COR-L47 (cell line): ENCODE results near the gene NPY4R.
"Not testable (repeated sequence)": the region's sequence is repeated elsewhere in the genome, so short reads cannot be mapped to it uniquely, and the experiment has no call there.

Experiments
- DNase-seq: peaks from one replicate; lab custom pipeline; 2025; lab: John Stamatoyannopoulos, UW

Gene NPY4R

DNA sequence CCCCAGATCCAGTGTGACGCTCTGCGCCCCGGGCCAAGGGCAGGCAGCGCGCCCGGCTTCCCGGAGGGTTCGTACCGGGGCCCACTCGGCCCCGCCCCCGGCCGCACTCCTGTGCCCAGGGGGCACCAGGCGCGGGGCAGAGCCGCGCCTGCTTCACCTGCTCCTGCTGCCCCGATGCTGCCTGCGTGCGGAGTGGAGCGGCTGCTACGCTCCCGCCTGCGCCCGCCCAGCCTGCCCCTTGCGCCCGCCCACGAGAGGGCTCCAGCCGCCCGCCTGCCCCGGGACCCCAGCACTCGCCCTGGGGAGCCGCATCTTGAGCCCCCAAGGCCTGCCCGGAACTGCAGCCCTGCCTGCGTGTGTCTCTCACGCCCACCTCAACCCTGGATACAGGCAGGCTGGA lies at the start of gene NPY4R:
TSS of gene NPY4R (minus strand) at position 194 of the 400 bp plus-strand sequence. CDS start 3,323 bp downstream, outside the sequence.
- DNase-seq, result not testable (repeated sequence)

- DNase-seq, result no peak
Measured at GRCh38 chr10:46515366-46515765, 49.6 kb upstream of the NPY4R start.

GRCh38 chr10:46514899-46515298 lies 49.1 kb upstream of the NPY4R start:
- DNase-seq, result no peak

DNA sequence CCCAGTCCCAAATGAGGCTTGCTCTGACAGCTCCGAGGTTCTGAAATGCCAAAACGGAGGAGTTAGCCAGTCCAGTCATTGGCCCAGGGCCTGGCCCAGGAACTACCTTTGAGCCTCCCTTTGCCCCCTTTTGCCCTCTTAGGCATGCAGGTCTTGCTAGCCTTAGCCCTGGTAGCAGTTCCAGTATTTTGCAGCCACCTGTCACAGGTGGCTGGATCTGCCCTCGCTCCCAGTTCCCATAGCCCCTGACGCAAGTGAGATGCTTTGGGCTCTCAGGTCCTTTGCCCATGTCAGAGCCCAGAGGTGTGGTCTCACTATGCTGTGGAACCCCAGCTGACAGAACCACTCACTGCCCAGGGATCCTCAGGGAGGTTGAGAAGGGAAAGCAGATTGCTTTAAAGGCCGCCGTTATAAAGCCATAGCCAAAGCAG lies 48.7 kb upstream of the NPY4R start:
- no peak for DNase-seq

- DNase-seq, result not testable (repeated sequence)
Measured at GRCh38 chr10:46513333-46513732, 47.6 kb upstream of the NPY4R start.

- DNase-seq, result not testable (repeated sequence)
Measured at GRCh38 chr10:46512725-46513124, 47.0 kb upstream of the NPY4R start.

DNA sequence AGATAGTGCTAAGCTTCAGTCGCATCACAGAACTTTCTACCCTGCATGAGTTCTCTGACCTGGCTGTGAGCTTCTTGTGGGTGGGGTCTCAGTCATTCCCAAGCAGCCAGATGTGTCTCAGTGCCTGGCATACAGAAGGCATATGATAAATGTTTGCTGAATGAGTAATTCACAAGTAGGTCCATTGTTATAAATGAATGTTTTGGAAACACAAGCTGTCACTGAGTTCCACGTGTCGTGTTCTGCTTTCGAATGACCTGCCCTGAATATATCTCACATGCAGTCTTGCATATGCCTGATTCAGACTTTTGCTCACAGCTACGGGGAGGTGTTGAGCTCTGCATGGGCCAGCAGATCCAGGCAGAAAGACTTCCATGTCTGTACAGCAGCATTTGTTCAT lies 46.2 kb upstream of the NPY4R start:
- not testable (repeated sequence) for DNase-seq

DNA sequence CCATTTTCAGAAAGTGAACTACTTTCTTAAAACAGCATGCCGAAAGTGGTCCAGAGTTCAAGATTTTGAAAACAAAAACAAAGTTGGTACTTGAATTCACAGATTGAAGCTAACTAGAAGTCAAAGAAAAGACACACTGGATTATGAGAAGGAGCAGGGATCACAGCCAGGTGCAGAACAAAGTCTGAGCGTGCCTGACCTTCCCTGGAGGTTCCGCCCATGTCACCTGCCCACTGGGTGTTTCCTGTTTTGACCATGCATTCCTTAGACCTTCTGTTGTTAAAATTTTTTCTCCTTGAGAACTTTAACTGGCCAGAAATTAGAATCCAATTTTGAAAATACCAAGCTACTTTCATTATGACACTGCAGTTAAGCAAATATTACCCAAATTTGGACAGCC lies 34.2 kb upstream of the NPY4R start:
- DNase-seq, result not testable (repeated sequence)

DNA sequence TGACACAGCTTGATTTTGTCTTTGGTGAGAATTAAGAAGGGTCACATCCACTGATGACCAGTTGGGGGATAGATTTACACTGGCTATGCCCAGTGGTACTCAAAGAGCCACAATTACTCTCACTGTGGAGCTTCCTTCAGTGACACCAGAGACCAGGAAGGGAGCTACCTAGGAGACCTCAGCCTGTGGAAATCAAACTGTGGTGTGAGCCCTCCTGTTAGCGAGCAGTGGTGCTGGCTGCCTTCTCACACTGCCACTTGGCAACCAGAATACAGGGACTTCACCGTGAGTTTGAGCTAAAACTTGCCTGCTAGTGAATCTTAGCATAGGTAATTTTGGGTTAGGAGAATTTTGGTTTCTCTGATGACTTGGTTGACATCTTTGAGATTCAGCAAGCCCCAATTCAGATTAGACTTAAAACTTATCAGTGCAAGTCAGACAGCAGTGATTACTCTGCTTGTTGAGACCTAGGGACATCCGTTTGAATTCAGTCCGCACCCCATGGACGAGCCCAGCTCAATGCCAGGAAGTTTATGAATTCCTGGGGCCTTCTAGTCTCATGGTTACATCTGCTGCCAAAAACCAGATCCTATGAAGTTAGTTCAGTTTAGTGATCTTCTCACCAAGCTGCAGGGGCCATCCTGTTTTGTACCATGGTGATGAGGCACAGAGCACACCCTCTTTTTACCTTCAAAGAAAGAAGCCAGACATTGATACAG lies 33.4 kb upstream of the NPY4R start:
- DNase-seq, result not testable (repeated sequence)

DNA sequence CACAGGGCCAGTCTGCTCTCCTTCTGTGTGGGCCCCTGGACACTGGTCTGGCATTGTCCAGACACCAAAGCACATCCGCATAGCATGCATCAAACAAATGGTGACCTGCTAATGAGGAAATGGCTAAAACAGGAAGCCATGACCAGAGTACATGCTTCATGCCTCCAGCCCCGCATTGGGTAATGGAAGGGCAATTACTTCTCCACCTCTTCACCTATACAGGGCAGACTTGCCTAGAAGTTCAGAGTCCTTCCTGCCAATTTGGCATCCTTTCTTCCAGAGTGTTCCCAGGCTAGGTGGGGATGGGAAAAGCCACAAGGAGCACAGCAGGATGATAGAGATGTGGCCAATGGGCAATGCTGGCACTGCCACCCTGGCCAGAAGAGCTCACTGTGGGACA lies 32.1 kb upstream of the NPY4R start:
- not testable (repeated sequence) for DNase-seq

GRCh38 chr10:46497401-46497800 lies 31.6 kb upstream of the NPY4R start:
- DNase-seq, result not testable (repeated sequence)

DNA sequence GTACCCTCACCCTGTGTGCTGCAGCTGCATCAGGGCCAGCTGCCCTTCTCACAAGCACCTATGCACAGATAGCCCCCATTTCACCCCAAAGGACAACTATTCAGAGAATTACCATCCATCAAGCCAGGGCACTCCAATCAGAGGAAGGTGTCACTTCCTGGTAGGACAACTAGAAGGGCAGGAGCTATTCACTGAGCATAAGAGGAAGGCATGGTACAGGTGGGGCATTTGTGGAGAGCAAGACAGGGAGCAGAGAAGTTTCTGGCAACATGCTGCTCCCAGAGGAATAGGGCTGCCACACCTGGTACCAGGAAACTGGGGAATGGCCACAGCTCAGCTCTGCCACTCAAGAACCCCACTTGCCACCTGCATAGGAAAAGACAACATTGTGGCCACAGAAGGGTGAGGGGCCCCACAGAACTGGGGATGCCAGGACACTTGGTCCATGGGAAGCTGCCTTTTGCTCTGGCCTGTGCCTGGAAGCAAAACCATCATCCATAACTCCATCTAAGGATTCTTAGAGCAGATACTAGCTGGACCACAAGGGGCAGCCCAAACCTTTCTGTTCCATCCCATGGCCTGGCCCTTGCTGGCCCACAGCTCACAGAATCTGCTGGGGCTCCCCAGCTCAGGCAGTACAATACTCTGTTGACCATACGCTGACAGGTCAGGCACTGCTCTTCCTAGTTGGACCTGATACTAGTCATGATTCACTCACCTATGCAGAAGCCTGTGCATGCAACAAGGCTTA lies 25.8 kb upstream of the NPY4R start:
- DNase-seq, result not testable (repeated sequence)

GRCh38 chr10:46490285-46490684 lies 24.5 kb upstream of the NPY4R start:
- not testable (repeated sequence) for DNase-seq

GRCh38 chr10:46486459-46486858 lies 20.7 kb upstream of the NPY4R start:
- not testable (repeated sequence) for DNase-seq

GRCh38 chr10:46474746-46475320 lies 9.1 kb upstream of the NPY4R start:
- DNase-seq, result not testable (repeated sequence)

- not testable (repeated sequence) for DNase-seq
Measured at GRCh38 chr10:46473758-46474157, 8.0 kb upstream of the NPY4R start.

- not testable (repeated sequence) for DNase-seq
Measured at GRCh38 chr10:46470134-46470533, 4.4 kb upstream of the NPY4R start.

GRCh38 chr10:46468119-46468809 lies 2.5 kb upstream of the NPY4R start:
- DNase-seq, result not testable (repeated sequence)

GRCh38 chr10:46463608-46464007 lies 2.1 kb downstream of the NPY4R start:
- DNase-seq, result not testable (repeated sequence)

- not testable (repeated sequence) for DNase-seq
Measured at GRCh38 chr10:46462276-46462675, 3.5 kb downstream of the NPY4R start.

GRCh38 chr10:46459579-46459978 lies 6.2 kb downstream of the NPY4R start:
- DNase-seq, result not testable (repeated sequence)

DNA sequence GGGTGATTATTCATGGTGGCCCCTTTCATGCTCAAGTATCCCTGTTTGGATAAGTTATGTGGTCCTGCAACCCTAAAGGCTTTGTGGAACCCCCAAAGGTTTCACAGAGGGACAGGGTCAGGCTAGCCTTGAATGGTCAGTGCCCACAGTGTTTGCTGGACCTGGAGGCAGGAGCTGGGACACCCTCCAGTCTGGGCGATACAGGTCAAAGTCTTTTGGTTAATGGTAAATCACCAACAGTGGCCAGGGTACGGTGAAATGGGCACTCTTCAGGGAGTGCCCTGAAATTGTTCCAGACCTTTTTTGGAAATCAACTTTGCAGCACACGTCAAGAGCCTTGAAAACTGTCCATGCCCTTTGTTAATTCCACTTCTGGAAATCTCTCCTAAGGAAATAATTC lies 8.7 kb downstream of the NPY4R start:
- DNase-seq, result not testable (repeated sequence)
